Fibroblast of lung (primary cell): ENCODE results near the gene NPAS4.

ENCODE experiments used
- EZH2 ChIP-seq: IDR thresholded peaks from 2 replicates; pipeline ENCODE4 v1.5.1; 2012; ENCODE audit warnings: low read length, control low read depth, mild to moderate bottlenecking; ENCODE audit errors: missing control alignments
- TF ChIP-seq, protein P1 (sequence below), 2 donors: IDR thresholded peaks in 1 of 2; conservative IDR thresholded peaks in 1 of 2; 1 replicate in 1 of 2; 2 replicates in 1 of 2; pipeline ENCODE4 v1.5.1; 2011 to 2012; ENCODE audit warnings: low read length in 2 of 2, control low read depth in 1 of 2, inconsistent platforms in 1 of 2, low read depth in 1 of 2, mild to moderate bottlenecking in 1 of 2

DNA sequence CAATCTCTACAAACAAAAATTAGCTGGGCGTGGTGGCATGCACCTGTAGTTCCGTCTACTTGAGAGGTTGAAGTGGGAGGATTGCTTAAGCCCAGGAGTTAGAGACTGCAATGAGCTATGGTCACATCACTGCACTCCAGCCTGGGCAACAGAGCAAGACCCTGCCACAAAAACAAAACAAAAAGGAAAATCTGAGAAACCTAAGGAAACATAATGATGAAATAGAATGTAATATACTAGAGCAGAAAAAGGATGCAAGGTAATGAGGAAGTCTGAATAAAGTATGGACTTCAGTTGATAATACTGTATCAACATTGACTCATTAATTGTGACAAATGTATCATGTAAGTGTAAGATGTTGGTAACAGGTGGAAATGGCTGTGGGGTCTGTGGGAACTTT is 8.1 kb downstream of the NPAS4 start:
- TF ChIP-seq, protein P1, sequence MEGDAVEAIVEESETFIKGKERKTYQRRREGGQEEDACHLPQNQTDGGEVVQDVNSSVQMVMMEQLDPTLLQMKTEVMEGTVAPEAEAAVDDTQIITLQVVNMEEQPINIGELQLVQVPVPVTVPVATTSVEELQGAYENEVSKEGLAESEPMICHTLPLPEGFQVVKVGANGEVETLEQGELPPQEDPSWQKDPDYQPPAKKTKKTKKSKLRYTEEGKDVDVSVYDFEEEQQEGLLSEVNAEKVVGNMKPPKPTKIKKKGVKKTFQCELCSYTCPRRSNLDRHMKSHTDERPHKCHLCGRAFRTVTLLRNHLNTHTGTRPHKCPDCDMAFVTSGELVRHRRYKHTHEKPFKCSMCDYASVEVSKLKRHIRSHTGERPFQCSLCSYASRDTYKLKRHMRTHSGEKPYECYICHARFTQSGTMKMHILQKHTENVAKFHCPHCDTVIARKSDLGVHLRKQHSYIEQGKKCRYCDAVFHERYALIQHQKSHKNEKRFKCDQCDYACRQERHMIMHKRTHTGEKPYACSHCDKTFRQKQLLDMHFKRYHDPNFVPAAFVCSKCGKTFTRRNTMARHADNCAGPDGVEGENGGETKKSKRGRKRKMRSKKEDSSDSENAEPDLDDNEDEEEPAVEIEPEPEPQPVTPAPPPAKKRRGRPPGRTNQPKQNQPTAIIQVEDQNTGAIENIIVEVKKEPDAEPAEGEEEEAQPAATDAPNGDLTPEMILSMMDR (conservative IDR thresholded peaks at IDR 0.05 in 1 of 2, IDR thresholded peaks at IDR 0.05 in 1 of 2; ENCODE audit: low read depth in 1 of 2, low read length in 2 of 2): no peak
- TF ChIP-seq EZH2: no peak
